Measurements from ENCODE around the gene SCAF4.

DNA sequence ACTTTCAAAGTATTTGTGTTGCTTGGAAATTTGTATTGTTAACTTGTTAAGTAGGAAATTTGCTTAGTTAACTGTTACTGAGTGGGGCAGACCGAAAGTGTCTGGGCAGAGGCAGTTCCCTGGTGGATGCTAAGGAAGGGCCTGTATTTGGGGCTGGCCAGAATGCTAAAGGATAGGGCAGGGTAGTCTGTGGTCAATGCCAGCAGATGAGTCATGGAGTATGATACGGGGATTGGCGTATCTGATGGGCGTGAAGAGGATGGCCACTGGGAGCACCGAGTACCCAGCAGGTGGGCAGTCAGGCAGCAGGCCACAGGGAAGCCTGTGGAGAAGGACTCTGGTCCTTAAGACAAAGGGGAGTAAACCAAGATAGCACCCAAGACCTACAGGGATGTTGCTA lies 46.6 kb upstream of the SCAF4 start:
- TF ChIP-seq, protein P1, sequence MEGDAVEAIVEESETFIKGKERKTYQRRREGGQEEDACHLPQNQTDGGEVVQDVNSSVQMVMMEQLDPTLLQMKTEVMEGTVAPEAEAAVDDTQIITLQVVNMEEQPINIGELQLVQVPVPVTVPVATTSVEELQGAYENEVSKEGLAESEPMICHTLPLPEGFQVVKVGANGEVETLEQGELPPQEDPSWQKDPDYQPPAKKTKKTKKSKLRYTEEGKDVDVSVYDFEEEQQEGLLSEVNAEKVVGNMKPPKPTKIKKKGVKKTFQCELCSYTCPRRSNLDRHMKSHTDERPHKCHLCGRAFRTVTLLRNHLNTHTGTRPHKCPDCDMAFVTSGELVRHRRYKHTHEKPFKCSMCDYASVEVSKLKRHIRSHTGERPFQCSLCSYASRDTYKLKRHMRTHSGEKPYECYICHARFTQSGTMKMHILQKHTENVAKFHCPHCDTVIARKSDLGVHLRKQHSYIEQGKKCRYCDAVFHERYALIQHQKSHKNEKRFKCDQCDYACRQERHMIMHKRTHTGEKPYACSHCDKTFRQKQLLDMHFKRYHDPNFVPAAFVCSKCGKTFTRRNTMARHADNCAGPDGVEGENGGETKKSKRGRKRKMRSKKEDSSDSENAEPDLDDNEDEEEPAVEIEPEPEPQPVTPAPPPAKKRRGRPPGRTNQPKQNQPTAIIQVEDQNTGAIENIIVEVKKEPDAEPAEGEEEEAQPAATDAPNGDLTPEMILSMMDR (IDR thresholded peaks at IDR 0.05): no peak
- TF ChIP-seq EZH2 (IDR thresholded peaks at IDR 0.05; ENCODE audit: borderline replicate concordance, insufficient read depth, low read depth, low read length, poor library complexity, severe bottlenecking): no peak
